H9 (cell line): ENCODE data around the gene FAM83C. TPM values are rescaled to one million over a fixed set of nuclear protein-coding genes. Genes with fewer than 3 reads are reported as not detected.

ENCODE experiments used
- DNase-seq: peaks from one replicate; pipeline ENCODE4 v3.0.0-alpha.2; 2017
- H2AFZ ChIP-seq: one replicate; pipeline ENCODE4 v1.6.1; 2013; ENCODE audit warnings: mild to moderate bottlenecking, low read length, control low read depth, moderate library complexity
- H2AK5ac ChIP-seq: 2 replicates; pipeline ENCODE4 v1.6.1; 2013; ENCODE audit warnings: low read length, control low read depth, mixed read lengths; ENCODE audit not compliant: insufficient read length
- H2BK120ac ChIP-seq: one replicate; pipeline ENCODE4 v1.6.1; 2013; ENCODE audit warnings: low read depth, mild to moderate bottlenecking, low read length, control low read depth, inconsistent platforms; ENCODE audit not compliant: poor library complexity, severe bottlenecking
- H2BK12ac ChIP-seq: 2 replicates; pipeline ENCODE4 v1.6.1; 2013; ENCODE audit warnings: low read length, control low read depth, mixed read lengths, low read depth; ENCODE audit not compliant: insufficient read length
- H2BK15ac ChIP-seq: 2 replicates; pipeline ENCODE4 v1.6.1; 2013; ENCODE audit warnings: low read depth, low read length, control low read depth
- H2BK20ac ChIP-seq: one replicate; pipeline ENCODE4 v1.6.1; 2013; ENCODE audit warnings: low read depth, mild to moderate bottlenecking, low read length, control low read depth, inconsistent platforms; ENCODE audit not compliant: poor library complexity, severe bottlenecking
- H2BK5ac ChIP-seq: 2 replicates; pipeline ENCODE4 v1.6.1; 2013; ENCODE audit warnings: low read length, control low read depth, mixed read lengths; ENCODE audit not compliant: insufficient read length
- H3K14ac ChIP-seq: 2 replicates; pipeline ENCODE4 v1.6.1; 2013; ENCODE audit warnings: low read length, control low read depth; ENCODE audit not compliant: insufficient read depth
- H3K18ac ChIP-seq: 2 replicates; pipeline ENCODE4 v1.6.1; 2013; ENCODE audit warnings: low read depth, mild to moderate bottlenecking, mixed read lengths, low read length, control low read depth; ENCODE audit not compliant: insufficient read length
- H3K23ac ChIP-seq: 2 replicates; pipeline ENCODE4 v1.6.1; 2013; ENCODE audit warnings: low read length, control low read depth, mixed read lengths, low read depth; ENCODE audit not compliant: insufficient read length
- H3K23me2 ChIP-seq: 2 replicates; pipeline ENCODE4 v1.6.1; 2013; ENCODE audit warnings: low read depth, mild to moderate bottlenecking, mixed read lengths, low read length, control low read depth; ENCODE audit not compliant: insufficient read length, poor library complexity, severe bottlenecking
- H3K27ac ChIP-seq: 2 replicates; pipeline ENCODE4 v1.5.1; 2013; ENCODE audit warnings: low read length, control low read depth, mixed read lengths, low read depth; ENCODE audit not compliant: insufficient read length
- H3K27me3 ChIP-seq: 2 replicates; pipeline ENCODE4 v1.6.1; 2013; ENCODE audit warnings: low read length, control low read depth, inconsistent platforms; ENCODE audit not compliant: insufficient read depth
- H3K4ac ChIP-seq: 2 replicates; pipeline ENCODE4 v1.6.1; 2013; ENCODE audit warnings: low read depth, mild to moderate bottlenecking, control low read depth, inconsistent platforms, low read length, moderate library complexity
- H3K4me1 ChIP-seq: 2 replicates; pipeline ENCODE4 v1.6.1; 2013; ENCODE audit warnings: low read length, control low read depth, inconsistent platforms; ENCODE audit not compliant: insufficient read depth
- H3K4me2 ChIP-seq: 2 replicates; pipeline ENCODE4 v1.6.1; 2013; ENCODE audit warnings: low read length, control low read depth, mixed read lengths; ENCODE audit not compliant: insufficient read length, insufficient read depth
- H3K56ac ChIP-seq: 2 replicates; pipeline ENCODE4 v1.6.1; 2013; ENCODE audit warnings: low read depth, mild to moderate bottlenecking, mixed read lengths, low read length, control low read depth; ENCODE audit not compliant: insufficient read length
- H3K79me1 ChIP-seq: 2 replicates; pipeline ENCODE4 v1.6.1; 2013; ENCODE audit warnings: low read depth, mild to moderate bottlenecking, moderate library complexity, low read length, control low read depth, inconsistent platforms; ENCODE audit not compliant: insufficient read depth, poor library complexity, severe bottlenecking
- H3K79me2 ChIP-seq: 2 replicates; pipeline ENCODE4 v1.6.1; 2013; ENCODE audit warnings: low read length, control low read depth, inconsistent platforms; ENCODE audit not compliant: insufficient read depth
- H3K9ac ChIP-seq: 2 replicates; pipeline ENCODE4 v1.6.1; 2013; ENCODE audit warnings: low read length, control low read depth, mixed read lengths; ENCODE audit not compliant: insufficient read length; ENCODE audit errors: extremely low read depth
- H3K9me3 ChIP-seq: one replicate; pipeline ENCODE4 v1.6.1; 2013; ENCODE audit warnings: low read depth, low read length, inconsistent platforms; ENCODE audit not compliant: control insufficient read depth
- H3T11ph ChIP-seq: one replicate; pipeline ENCODE4 v1.6.1; 2013; ENCODE audit warnings: mild to moderate bottlenecking, low read length, control low read depth, inconsistent platforms
- H4K20me1 ChIP-seq: one replicate; pipeline ENCODE4 v1.6.1; 2013; ENCODE audit not compliant: control insufficient read depth, insufficient read length, insufficient read depth
- H4K5ac ChIP-seq: 2 replicates; pipeline ENCODE4 v1.6.1; 2013; ENCODE audit warnings: low read depth, mild to moderate bottlenecking, mixed read lengths, low read length, control low read depth; ENCODE audit not compliant: insufficient read length
- H4K8ac ChIP-seq: replicated peaks from 2 replicates; pipeline ENCODE4 v1.6.1; 2013; ENCODE audit warnings: low read length, control low read depth, mixed read lengths, low read depth; ENCODE audit not compliant: insufficient read length
- H4K91ac ChIP-seq: 2 replicates; pipeline ENCODE4 v1.6.1; 2013; ENCODE audit warnings: low read depth, mild to moderate bottlenecking, moderate library complexity, mixed read lengths, low read length, control low read depth; ENCODE audit not compliant: insufficient read length
- H3K27ac Mint-ChIP-seq, 3 experiments: 2 replicates in 2 of 3; 3 replicates in 1 of 3; pipeline ENCODE4 v1.8.0; 2020 to 2021; ENCODE audit warnings: mixed read lengths in 3 of 3, mild to moderate bottlenecking in 1 of 3, moderate library complexity in 1 of 3
- H3K27me3 Mint-ChIP-seq: 2 replicates; pipeline ENCODE4 v1.8.0; 2021; ENCODE audit warnings: low read depth, mild to moderate bottlenecking, moderate library complexity, mixed read lengths
- H3K36me3 Mint-ChIP-seq, 3 experiments: 2 replicates in 2 of 3; 3 replicates in 1 of 3; pipeline ENCODE4 v1.8.0; 2020 to 2021; ENCODE audit warnings: low read depth in 3 of 3, mixed read lengths in 3 of 3; ENCODE audit not compliant: insufficient read depth in 1 of 3
- H3K4me1 Mint-ChIP-seq, 2 experiments: 2 replicates each; pipeline ENCODE4 v1.8.0; 2020; ENCODE audit warnings: mixed read lengths in 2 of 2
- H3K4me3 Mint-ChIP-seq, 2 experiments: 2 replicates in 1 of 2; 3 replicates in 1 of 2; pipeline ENCODE4 v1.8.0; 2020 to 2021; ENCODE audit warnings: mild to moderate bottlenecking in 2 of 2, mixed read lengths in 2 of 2, moderate library complexity in 1 of 2
- H3K9me3 Mint-ChIP-seq, 2 experiments: 2 replicates in 1 of 2; 3 replicates in 1 of 2; pipeline ENCODE4 v1.8.0; 2020; ENCODE audit warnings: mild to moderate bottlenecking in 2 of 2, mixed read lengths in 2 of 2, moderate library complexity in 1 of 2
- WGBS: extraction: QIAGEN DNeasy Blood & Tissue Kit; methylation state at CpG from one replicate; pipeline ENCODE4 v1.1.7; 2013; ENCODE audit warnings: missing lambda C conversion rate, low lambda C conversion rate, mixed read lengths; ENCODE audit not compliant: insufficient read length; ENCODE audit errors: extremely low coverage; 5-methylcytosine and 5-hydroxymethylcytosine counted together
- total RNA-seq: library from RNA; stranded (reverse); gene quantifications from 2 replicates; pipeline ENCODE4 v1.2.1, GENCODE V29; 2021
- TF ChIP-seq, protein P1 (sequence below): fragments of 200-600 bp; sonication (generic); conservative IDR thresholded peaks from 3 replicates; pipeline ENCODE4 v1.8.0; 2021; ENCODE audit warnings: antibody characterized with exemption, mild to moderate bottlenecking

Gene FAM83C
- total RNA-seq, 1 experiment from 2014 or later = not detected

DNA sequence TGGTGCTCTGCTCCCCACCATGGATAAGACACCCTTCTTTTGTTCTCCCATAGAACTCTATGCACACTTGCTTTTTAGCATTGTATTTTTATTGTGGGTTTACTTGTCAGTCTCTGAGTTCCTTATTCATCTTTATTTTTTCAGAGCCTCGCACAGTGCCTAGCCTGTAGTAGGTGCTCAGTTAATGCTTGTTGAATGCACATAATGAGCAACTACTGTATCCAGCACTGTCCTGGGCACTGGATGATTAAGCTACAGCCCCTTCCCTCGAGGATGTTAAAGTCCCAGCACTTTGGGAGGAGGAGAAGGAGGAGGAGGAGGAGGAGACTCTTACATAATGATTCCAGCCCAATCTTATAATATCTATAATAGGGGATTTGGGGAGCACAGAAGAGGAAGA lies 48.9 kb downstream of the FAM83C start:
- H2AFZ ChIP-seq = no peak overlapping the region
- H4K91ac ChIP-seq = no peak overlapping the region
- no peak overlapping the region for H4K8ac ChIP-seq
- H3K4me1 Mint-ChIP-seq = peaks cover 21 to 22% of the 10 kb centered on the region in 2 experiments
- H4K5ac ChIP-seq = no peak overlapping the region
- no peak overlapping the region for H3K27ac ChIP-seq
- H3K23me2 ChIP-seq = no peaks in the 10 kb centered on the region
- TF ChIP-seq, protein P1, sequence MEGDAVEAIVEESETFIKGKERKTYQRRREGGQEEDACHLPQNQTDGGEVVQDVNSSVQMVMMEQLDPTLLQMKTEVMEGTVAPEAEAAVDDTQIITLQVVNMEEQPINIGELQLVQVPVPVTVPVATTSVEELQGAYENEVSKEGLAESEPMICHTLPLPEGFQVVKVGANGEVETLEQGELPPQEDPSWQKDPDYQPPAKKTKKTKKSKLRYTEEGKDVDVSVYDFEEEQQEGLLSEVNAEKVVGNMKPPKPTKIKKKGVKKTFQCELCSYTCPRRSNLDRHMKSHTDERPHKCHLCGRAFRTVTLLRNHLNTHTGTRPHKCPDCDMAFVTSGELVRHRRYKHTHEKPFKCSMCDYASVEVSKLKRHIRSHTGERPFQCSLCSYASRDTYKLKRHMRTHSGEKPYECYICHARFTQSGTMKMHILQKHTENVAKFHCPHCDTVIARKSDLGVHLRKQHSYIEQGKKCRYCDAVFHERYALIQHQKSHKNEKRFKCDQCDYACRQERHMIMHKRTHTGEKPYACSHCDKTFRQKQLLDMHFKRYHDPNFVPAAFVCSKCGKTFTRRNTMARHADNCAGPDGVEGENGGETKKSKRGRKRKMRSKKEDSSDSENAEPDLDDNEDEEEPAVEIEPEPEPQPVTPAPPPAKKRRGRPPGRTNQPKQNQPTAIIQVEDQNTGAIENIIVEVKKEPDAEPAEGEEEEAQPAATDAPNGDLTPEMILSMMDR = no peak
- H3K23ac ChIP-seq = no peak overlapping the region
- no peak overlapping the region for H3K4me3 Mint-ChIP-seq
- H3K14ac ChIP-seq = no peak overlapping the region
- H3K27me3 ChIP-seq = no peaks in the 10 kb centered on the region
- H3T11ph ChIP-seq = no peak overlapping the region
- no peak overlapping the region for H3K27ac Mint-ChIP-seq
- no peak overlapping the region for H2BK120ac ChIP-seq
- no peak overlapping the region for H2AK5ac ChIP-seq
- no peak overlapping the region for H2BK20ac ChIP-seq
- no peak overlapping the region for H2BK12ac ChIP-seq
- no peak overlapping the region for H3K4me2 ChIP-seq
- H3K9ac ChIP-seq = no peak overlapping the region
- DNase-seq = no peak
- H2BK15ac ChIP-seq = no peak overlapping the region
- peaks cover 0 to 9% (median 6%) of the 10 kb centered on the region in 3 experiments; a peak in 2 of 7 replicates for H3K36me3 Mint-ChIP-seq
- no peak overlapping the region for H3K18ac ChIP-seq
- peaks cover 8% of the 10 kb centered on the region; the same call in 1 of the 2 replicates for H3K4me1 ChIP-seq
- no peaks in the 10 kb centered on the region; the same call in none of the 2 replicates for H3K27me3 Mint-ChIP-seq
- H3K9me3 ChIP-seq = no peaks in the 10 kb centered on the region
- no peaks in the 10 kb centered on the region for H4K20me1 ChIP-seq
- no peak overlapping the region for H2BK5ac ChIP-seq
- no CpG with 5 or more reads among the region's 2 CpGs for WGBS
- H3K79me1 ChIP-seq = no peaks in the 10 kb centered on the region
- no peaks in the 10 kb centered on the region for H3K79me2 ChIP-seq
- no peak overlapping the region for H3K4ac ChIP-seq
- H3K56ac ChIP-seq = no peak overlapping the region
- H3K9me3 Mint-ChIP-seq = no peaks in the 10 kb centered on the region
